Upper lobe of left lung (tissue), 6 donors: ENCODE measurements around the gene MORC3. TPM values are rescaled to one million over a fixed set of nuclear protein-coding genes. Genes with fewer than 3 reads are reported as not detected.

ENCODE experiments used
- ATAC-seq, 2 donors: fragments of 200-7000 bp; cut with Tn5 transposase; one replicate each; pipeline ENCODE4 v1.9.1; 2022; ENCODE audit warnings: mild to moderate bottlenecking in 2 of 2, moderate library complexity in 2 of 2; ENCODE audit not compliant: low FRiP score in 2 of 2
- DNase-seq, 2 donors: peaks; one replicate each; pipeline ENCODE4 v3.0.0-alpha.2; 2019 to 2020
- H3K27ac ChIP-seq, 4 donors: fragments of 200-600 bp; sonication (generic); one replicate each; pipeline ENCODE4 v1.5.1; 2016 to 2019
- H3K27me3 ChIP-seq, 4 donors: fragments of 200-600 bp; sonication (generic); one replicate each; pipeline ENCODE4 v1.5.1; 2017 to 2019
- H3K36me3 ChIP-seq, 4 donors: fragments of 200-600 bp; sonication (generic); one replicate each; pipeline ENCODE4 v1.5.1; 2016 to 2019
- H3K4me1 ChIP-seq, 4 donors: fragments of 200-600 bp; sonication (generic); one replicate each; pipeline ENCODE4 v1.5.1; 2018 to 2019
- H3K4me3 ChIP-seq, 4 donors: fragments of 200-600 bp; sonication (generic); one replicate each; pipeline ENCODE4 v1.5.1; 2017 to 2019; ENCODE audit warnings: mild to moderate bottlenecking in 2 of 4, moderate library complexity in 1 of 4
- H3K9me3 ChIP-seq, 4 donors: fragments of 200-600 bp; sonication (generic); one replicate each; pipeline ENCODE4 v1.5.1; 2018 to 2019
- EP300 ChIP-seq, 4 donors: sonication (generic); formaldehyde crosslinking; IDR thresholded peaks; one replicate each; pipeline ENCODE4 v1.5.1; 2017; ENCODE audit warnings: antibody characterized with exemption in 4 of 4, control low read depth in 2 of 4
- POLR2A ChIP-seq, 4 donors: fragments of 450-650 bp; IDR thresholded peaks; one replicate each; pipeline ENCODE4 v1.5.1; 2016 to 2017; ENCODE audit warnings: antibody characterized with exemption in 4 of 4, mild to moderate bottlenecking in 2 of 4
- POLR2AphosphoS5 ChIP-seq, 2 donors: sonication (generic); formaldehyde crosslinking; IDR thresholded peaks; one replicate each; pipeline ENCODE4 v1.5.1; 2017; ENCODE audit warnings: antibody characterized with exemption in 2 of 2
- WGBS, 2 donors: methylation state at CpG; one replicate each; pipeline ENCODE4 v1.1.5; 2017 to 2018; 5-methylcytosine and 5-hydroxymethylcytosine counted together
- total RNA-seq, 6 donors: library from RNA; depleted of rRNA in 4 of 6; stranded (reverse); fragments of >200 nt in 4 of 6; gene quantifications; one replicate each; pipeline versions ENCODE4 v1.1.0 to v1.2.1, GENCODE V29; 2016 to 2021
- TF ChIP-seq, protein P1 (sequence below), 6 experiments: fragments of 450-650 bp in 4 of 6; fragments of 200-600 bp in 2 of 6; sonication (generic) in 2 of 6; IDR thresholded peaks; one replicate each; pipeline ENCODE4 v1.5.1; 2016 to 2019; ENCODE audit warnings: antibody characterized with exemption in 6 of 6
- donor health status: DM: no; HTN: no; CAD: no; lungs with moderate emphysema.
- donor health status: DM: no; HTN: yes; CAD: no; lungs with severe emphysema.

MORC3 gene
- total RNA-seq, 6 donors from 2014 or later = 26.0 to 62.7 (median 31.5) TPM

DNA sequence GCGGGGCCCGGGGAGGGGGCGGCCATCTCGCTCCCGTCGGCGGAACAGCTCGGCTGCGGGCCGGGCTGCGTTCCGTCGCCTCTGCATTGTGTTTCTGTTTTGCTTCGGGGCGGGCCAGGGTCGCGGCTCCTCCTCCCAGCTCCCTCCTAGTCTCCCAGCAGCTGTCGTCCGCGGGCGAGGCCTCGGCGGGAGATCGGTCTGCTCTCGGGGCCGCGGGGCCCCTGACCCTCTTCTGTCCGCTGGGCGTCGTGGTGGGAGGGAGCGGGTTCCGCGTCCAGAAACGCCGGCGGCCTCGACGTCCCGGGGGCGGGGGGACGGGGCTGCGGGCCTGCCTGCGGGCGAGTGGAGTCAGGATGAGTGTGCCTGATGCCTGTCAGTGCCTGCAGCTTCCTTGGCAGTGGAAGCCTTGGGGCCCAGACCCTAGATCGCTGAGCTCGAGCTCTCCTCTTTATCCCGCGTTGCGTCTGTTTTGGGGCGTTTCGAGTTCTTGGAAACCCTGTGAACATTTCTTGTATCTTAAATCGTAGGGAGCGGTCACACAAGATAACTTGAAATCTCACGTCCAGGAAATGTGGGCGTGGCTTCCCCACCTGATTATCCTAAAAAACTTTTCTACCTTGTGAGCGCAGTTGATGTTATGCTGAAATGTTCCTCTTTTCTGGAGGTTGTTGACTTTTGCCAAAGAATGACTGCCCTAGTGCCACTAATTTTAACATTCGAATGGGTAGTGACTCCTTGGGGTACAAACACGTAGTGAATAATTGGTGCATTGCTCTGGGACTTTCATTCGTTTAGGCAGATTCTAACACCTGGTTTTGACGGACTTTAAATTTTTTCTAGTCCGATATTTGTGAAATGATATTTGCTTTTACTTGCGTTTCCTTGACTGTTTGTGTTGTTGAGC lies 676 bp downstream of the MORC3 start:
- WGBS, 2 donors = 1% methylated on average over 28 to 44 of the region's 62 CpGs
- H3K27me3 ChIP-seq = no peaks in the 10 kb centered on the region

DNA sequence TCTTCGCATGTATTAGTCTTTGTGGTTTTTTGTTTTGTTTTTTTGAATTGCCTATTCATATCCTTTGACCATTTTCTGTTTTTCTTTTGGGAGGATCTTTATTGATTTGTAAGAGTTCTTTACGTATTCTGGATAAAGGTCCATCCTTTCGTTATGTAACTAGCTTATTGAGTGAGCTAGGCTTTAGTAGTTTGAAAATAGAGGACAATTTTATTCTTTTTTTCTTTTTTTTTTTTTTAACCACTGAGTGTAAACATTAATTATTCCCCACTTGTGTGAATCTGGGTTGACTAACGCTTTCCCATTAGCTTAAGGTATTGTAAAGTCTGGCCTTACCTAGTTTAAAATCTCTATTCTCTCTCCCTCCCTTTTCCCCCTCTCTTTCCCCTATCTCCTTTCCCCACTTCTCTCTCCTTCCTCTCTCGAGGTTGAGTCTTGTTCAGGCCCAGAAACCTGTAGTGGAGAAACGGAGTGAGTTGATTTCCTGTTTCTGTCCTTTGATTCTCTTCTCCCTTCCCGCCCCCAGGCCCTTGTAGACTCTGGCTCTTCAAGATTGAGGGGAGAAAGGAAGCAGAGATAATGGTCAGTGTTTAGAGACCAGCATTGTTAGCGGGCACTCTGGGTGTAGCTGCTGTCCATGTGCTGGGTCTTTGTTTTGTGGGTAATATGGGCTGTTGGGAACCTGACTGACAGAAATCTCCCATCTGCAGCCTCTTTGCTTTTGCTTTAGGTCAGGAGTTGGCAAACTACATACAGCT lies 1.5 kb downstream of the MORC3 start:
- H3K36me3 ChIP-seq = peaks cover 0 to 14% (median 0%) of the 10 kb centered on the region in 4 donors
- DNase-seq = no peak
- peak overlapping the region; percentile 96 to 99 (median 98) for H3K27ac ChIP-seq
- H3K4me1 ChIP-seq = peaks cover 32 to 49% (median 40%) of the 10 kb centered on the region in 4 donors
- H3K9me3 ChIP-seq = no peaks in the 10 kb centered on the region
- ATAC-seq = no peak
- no peaks in the 10 kb centered on the region for H3K27me3 ChIP-seq
- H3K4me3 ChIP-seq = peak overlapping the region; percentile 56 to 91 (median 62)
- no peak for TF ChIP-seq EP300 (IDR thresholded peaks at IDR 0.05)
- TF ChIP-seq, protein P1, sequence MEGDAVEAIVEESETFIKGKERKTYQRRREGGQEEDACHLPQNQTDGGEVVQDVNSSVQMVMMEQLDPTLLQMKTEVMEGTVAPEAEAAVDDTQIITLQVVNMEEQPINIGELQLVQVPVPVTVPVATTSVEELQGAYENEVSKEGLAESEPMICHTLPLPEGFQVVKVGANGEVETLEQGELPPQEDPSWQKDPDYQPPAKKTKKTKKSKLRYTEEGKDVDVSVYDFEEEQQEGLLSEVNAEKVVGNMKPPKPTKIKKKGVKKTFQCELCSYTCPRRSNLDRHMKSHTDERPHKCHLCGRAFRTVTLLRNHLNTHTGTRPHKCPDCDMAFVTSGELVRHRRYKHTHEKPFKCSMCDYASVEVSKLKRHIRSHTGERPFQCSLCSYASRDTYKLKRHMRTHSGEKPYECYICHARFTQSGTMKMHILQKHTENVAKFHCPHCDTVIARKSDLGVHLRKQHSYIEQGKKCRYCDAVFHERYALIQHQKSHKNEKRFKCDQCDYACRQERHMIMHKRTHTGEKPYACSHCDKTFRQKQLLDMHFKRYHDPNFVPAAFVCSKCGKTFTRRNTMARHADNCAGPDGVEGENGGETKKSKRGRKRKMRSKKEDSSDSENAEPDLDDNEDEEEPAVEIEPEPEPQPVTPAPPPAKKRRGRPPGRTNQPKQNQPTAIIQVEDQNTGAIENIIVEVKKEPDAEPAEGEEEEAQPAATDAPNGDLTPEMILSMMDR (IDR thresholded peaks at IDR 0.05) = no peak
- TF ChIP-seq POLR2A (IDR thresholded peaks at IDR 0.05) = no peak
- no peak for TF ChIP-seq POLR2AphosphoS5 (IDR thresholded peaks at IDR 0.05)
- 4 to 7% methylated on average over 8 of the region's 8 CpGs for WGBS, 2 donors

More for the DNA sequence above, 676 bp downstream of the MORC3 start:
- Histone ChIP-seq H3K4me1 (peaks cover 30 to 43% (median 37%) of the 10 kb centered on the region in 4 donors), H3K36me3 (peaks cover 0 to 14% (median 0%) of the 10 kb centered on the region in 4 donors), H3K4me3 (peak overlapping the region; percentile 56 to 91 (median 62)), H3K9me3 (no peaks in the 10 kb centered on the region), H3K27ac (peak overlapping the region; percentile 96 to 99 (median 98))
- TF ChIP-seq, protein P1 (IDR thresholded peaks at IDR 0.05) = peak in 4 of 6 experiments; percentile 7 to 35 (median 15)
- TF ChIP-seq EP300 (IDR thresholded peaks at IDR 0.05) (no peak), POLR2A (IDR thresholded peaks at IDR 0.05) (no peak), POLR2AphosphoS5 (IDR thresholded peaks at IDR 0.05) (peak in 1 of 2 donors; percentile 49)
- ATAC-seq (peak; percentile 47 to 81), DNase-seq (peak in 1 of 2 donors; percentile 73)

DNA sequence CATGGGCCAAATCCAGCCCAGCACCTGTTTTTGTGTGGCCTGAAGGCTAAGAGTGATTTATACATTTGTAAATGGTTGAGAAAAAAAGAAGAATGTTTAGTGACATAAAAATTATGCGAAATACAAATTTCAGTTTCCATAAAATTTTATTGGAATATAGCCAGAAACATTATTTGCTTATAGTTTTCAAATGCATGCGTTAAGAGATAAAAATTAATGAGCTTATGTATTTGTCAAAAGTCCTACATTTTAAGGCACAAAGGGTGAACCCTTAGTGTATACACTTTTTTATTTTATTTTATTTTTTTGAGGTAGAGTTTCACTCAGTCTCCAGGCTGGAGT lies 2.1 kb downstream of the MORC3 start:
- DNase-seq (no peak), ATAC-seq (no peak)
- Histone ChIP-seq H3K4me3 (peak overlapping the region in 1 of 4 donors; percentile 63), H3K4me1 (peaks cover 32 to 49% (median 40%) of the 10 kb centered on the region in 4 donors), H3K36me3 (peaks cover 0 to 14% (median 0%) of the 10 kb centered on the region in 4 donors), H3K27me3 (no peaks in the 10 kb centered on the region), H3K27ac (peak overlapping the region; percentile 96 to 99 (median 98)), H3K9me3 (no peaks in the 10 kb centered on the region)
- no peak for TF ChIP-seq POLR2AphosphoS5 (IDR thresholded peaks at IDR 0.05)
- 53 to 59% methylated on average over 2 of the region's 2 CpGs for WGBS, 2 donors

DNA sequence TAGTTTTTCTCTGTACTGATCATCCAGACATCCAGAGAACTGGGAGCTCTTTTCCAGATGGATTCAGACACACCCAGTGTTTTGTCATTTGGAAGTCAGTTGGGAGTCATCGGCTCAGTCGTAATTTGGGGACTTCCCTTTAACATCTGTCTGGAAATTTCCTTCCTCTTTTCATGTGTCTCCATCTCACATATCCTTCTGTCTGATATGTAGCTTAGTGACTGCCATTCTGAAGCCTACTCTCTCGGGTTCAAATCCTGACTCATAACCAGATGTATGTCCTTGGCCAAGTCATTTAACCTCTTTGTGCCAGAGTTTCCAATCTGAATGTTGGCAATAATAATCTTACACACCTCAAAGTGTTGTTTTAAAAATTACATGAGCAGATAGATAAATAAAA lies 3.0 kb downstream of the MORC3 start:
- Histone ChIP-seq H3K4me1 (peaks cover 32 to 57% (median 41%) of the 10 kb centered on the region in 4 donors), H3K27ac (peak overlapping the region in 3 of 4 donors; percentile 15 to 99 (median 96)), H3K4me3 (no peak overlapping the region), H3K27me3 (no peaks in the 10 kb centered on the region), H3K36me3 (peaks cover 0 to 14% (median 0%) of the 10 kb centered on the region in 4 donors), H3K9me3 (no peaks in the 10 kb centered on the region)
- DNase-seq (no peak), ATAC-seq (no peak)
- 18 to 43% methylated on average over 3 of the region's 3 CpGs for WGBS, 2 donors
- TF ChIP-seq POLR2AphosphoS5 (IDR thresholded peaks at IDR 0.05) (no peak), EP300 (IDR thresholded peaks at IDR 0.05) (no peak), POLR2A (IDR thresholded peaks at IDR 0.05) (no peak)
- TF ChIP-seq, protein P1 (IDR thresholded peaks at IDR 0.05) = no peak
